AG04449 (cell line): ENCODE data around the gene CREB3.

Source experiments
- CTCF ChIA-PET: fragments of 350-600 bp; formaldehyde crosslinking; extraction: SDS; loops from one replicate; lab custom pipeline; 2021; ENCODE audit warnings: antibody characterized with exemption; lab: Yijun Ruan, JAX
- POLR2A ChIA-PET: fragments of 400-600, 350-600 bp; formaldehyde crosslinking; extraction: SDS; loops from one replicate; lab custom pipeline; 2020; ENCODE audit warnings: antibody characterized with exemption, inconsistent platforms; lab: Yijun Ruan, JAX
- DNase-seq: peaks from one replicate; pipeline ENCODE4 v3.0.0-alpha.2; 2010; ENCODE audit warnings: low read depth, low spot score
- H3K4me3 ChIP-seq: 2 replicates; pipeline ENCODE4 v1.5.1; 2011; ENCODE audit warnings: low read depth, mild to moderate bottlenecking, control low read depth, low read length
- TF ChIP-seq, protein P1 (sequence below): IDR thresholded peaks from one replicate; pipeline ENCODE4 v1.5.1; 2011; ENCODE audit warnings: mild to moderate bottlenecking, moderate library complexity, low read length, control low read depth, inconsistent platforms; ENCODE audit not compliant: insufficient read depth; ENCODE audit errors: missing control alignments

Gene CREB3

GRCh38 chr9:35728041-35728971 lies 4.2 kb upstream of the CREB3 start:
- TF ChIP-seq, protein P1, sequence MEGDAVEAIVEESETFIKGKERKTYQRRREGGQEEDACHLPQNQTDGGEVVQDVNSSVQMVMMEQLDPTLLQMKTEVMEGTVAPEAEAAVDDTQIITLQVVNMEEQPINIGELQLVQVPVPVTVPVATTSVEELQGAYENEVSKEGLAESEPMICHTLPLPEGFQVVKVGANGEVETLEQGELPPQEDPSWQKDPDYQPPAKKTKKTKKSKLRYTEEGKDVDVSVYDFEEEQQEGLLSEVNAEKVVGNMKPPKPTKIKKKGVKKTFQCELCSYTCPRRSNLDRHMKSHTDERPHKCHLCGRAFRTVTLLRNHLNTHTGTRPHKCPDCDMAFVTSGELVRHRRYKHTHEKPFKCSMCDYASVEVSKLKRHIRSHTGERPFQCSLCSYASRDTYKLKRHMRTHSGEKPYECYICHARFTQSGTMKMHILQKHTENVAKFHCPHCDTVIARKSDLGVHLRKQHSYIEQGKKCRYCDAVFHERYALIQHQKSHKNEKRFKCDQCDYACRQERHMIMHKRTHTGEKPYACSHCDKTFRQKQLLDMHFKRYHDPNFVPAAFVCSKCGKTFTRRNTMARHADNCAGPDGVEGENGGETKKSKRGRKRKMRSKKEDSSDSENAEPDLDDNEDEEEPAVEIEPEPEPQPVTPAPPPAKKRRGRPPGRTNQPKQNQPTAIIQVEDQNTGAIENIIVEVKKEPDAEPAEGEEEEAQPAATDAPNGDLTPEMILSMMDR = no peak
- peak; percentile 68 for DNase-seq

DNA sequence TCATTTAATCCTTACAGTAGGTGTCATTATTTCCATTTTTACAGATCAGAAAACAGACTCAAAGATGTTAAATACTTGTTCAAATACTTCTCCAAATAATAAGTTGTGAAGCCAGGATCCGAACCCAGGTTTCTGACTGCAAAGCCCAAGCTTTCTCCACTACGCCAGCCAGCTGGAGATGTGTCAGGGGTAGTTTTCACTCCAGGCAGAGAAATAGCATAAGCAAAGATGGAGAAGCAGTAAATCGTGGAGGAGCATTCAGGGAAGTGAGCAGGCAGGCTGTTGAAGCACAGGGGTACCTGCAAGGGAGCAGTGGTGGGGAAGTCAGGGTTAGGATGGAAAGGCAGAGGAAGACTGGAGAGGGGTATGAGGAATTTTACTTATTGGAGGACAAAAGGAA lies 3.4 kb upstream of the CREB3 start:
- ChIA-PET POLR2A (interaction anchor here (0.7 to 9.6 kb wide), 13 partner anchors 11 to 1094 kb away, joined by 3 to 325 read pairs (median 8); partner anchors contain the start of genes ARHGEF39, CCDC107, GBA2 and RGP1), CTCF (interaction anchor here (1.0 to 31.2 kb wide), 7 partner anchors 8 to 85 kb away, joined by 3 to 816 read pairs (median 9); partner anchors contain the start of genes ARHGEF39, CCDC107, HINT2 and RMRP)
- no peak for DNase-seq
- H3K4me3 ChIP-seq = peak overlapping the region; percentile 87
- TF ChIP-seq, protein P1 = no peak

More at GRCh38 chr9:35728041-35728971, 4.2 kb upstream of the CREB3 start:
- H3K4me3 ChIP-seq = peak overlapping the region; percentile 87
- ChIA-PET CTCF (interaction anchor here (1.0 to 31.2 kb wide), 9 partner anchors 9 to 86 kb away, joined by 3 to 816 read pairs (median 9); partner anchors contain the start of genes ARHGEF39, CCDC107, HINT2 and RMRP), POLR2A (interaction anchor here (0.6 to 9.6 kb wide), 24 partner anchors 9 to 1093 kb away, joined by 3 to 325 read pairs (median 5); partner anchors contain the start of genes ARHGEF39, CCDC107, GBA2 and HINT2)

- H3K4me3 ChIP-seq = peak overlapping the region; percentile 87
- peak; percentile 62 for DNase-seq
- TF ChIP-seq, protein P1 = peak; percentile 64
- ChIA-PET POLR2A (interaction anchor here (1.4 to 9.6 kb wide), 8 partner anchors 10 to 72 kb away, joined by 3 to 325 read pairs (median 9); partner anchors contain the start of genes ARHGEF39, CCDC107, GBA2 and RGP1), CTCF (interaction anchor here (0.6 to 31.2 kb wide), 12 partner anchors 8 to 96 kb away, joined by 3 to 816 read pairs (median 6); partner anchors contain the start of genes ARHGEF39, CCDC107, HINT2 and RMRP)
These were observed 2.6 kb upstream of the CREB3 start for GRCh38 chr9:35729700-35730485.

DNA sequence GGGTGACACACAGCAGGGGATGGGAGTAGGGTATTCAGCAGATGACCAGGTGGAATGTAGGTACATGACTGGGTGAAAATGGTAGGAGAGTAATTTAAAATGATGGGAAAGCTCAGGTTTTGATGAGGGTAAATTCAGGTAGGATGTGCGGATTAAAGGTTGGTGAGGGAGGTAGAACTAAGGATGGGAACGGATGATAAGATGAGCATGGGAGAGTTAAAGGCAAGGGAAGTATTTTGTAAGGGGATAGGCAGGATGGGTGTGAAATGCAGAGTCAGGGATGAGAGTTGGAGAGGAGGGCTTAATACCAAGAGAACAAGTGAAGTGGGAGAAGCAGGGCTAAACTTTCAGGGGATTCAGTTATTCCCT lies 2.0 kb upstream of the CREB3 start:
- peak overlapping the region; percentile 87 for H3K4me3 ChIP-seq
- POLR2A ChIA-PET = interaction anchor here (2.0 to 9.6 kb wide), 4 partner anchors 17 to 72 kb away, joined by 6 to 325 read pairs (median 38); partner anchors contain the start of genes CCDC107, GBA2, RGP1 and RMRP
- TF ChIP-seq, protein P1 = no peak
- DNase-seq = no peak
- CTCF ChIA-PET = interaction anchor here (0.6 to 31.2 kb wide), 13 partner anchors 10 to 181 kb away, joined by 3 to 816 read pairs (median 4); partner anchors contain the start of genes ARHGEF39, CCDC107, RGP1 and RMRP

DNA sequence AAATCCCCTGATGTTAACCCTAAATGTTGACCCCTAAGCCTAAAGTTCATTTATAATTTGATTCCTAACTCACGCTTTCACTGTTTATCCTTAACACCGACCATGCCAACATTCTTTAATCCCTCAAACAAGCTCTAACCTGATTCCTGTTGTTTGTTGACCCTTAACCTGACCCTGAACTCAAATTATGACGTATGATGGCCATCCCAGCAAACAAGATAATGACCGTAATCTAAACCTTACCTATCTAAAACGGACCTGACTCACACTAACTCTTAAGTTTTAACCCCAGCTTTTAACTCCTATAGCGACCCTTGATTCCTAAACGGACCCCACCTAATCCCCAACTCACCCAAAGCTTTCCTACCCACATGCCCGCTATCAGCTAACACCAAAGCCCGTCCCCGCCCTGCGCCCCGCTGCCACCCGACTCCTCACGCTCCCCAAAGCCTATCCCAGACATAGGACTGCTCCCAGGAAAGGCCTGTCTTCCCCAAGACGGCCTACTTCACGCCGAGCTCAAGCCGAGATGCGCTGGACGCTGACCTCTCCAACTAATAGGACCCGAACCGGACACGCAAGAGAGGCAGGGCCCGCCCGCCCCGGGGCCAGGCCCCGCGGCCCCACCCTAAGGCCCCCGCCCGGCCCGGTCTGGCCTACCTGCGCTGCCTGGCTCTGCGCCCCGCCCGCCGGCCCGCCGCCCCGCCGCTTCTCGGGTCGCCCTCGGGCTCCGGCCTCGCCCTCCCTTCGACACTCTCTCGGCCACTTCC lies 866 bp upstream of the CREB3 start:
- CTCF ChIA-PET = interaction anchor here (1.0 to 31.2 kb wide), 17 partner anchors 9 to 180 kb away, joined by 3 to 816 read pairs (median 5); partner anchors contain the start of genes ARHGEF39, CCDC107, RGP1 and RMRP
- POLR2A ChIA-PET = interaction anchor here (0.7 to 9.6 kb wide), 9 partner anchors 16 to 215 kb away, joined by 3 to 325 read pairs (median 4); partner anchors contain the start of genes ARHGEF39, CCDC107, GBA2 and RGP1
- TF ChIP-seq, protein P1 = no peak
- H3K4me3 ChIP-seq = peak overlapping the region; percentile 87
- no peak for DNase-seq
